H54 (cell line): Measurements from ENCODE around the gene FFAR3.

Source experiments
- DNase-seq: peaks from one replicate; pipeline ENCODE4 v3.0.0; 2011; ENCODE audit warnings: low spot score, mixed read lengths; ENCODE audit not compliant: insufficient read length
- FAIRE-seq: peaks from 3 replicates; lab custom pipeline; 2011; peaks lifted over from hg19 to GRCh38; lab: Jason Lieb, UNC
- POLR2A ChIP-seq: IDR thresholded peaks from 2 replicates; pipeline ENCODE4 v1.6.1; 2011; ENCODE audit warnings: low read depth, mild to moderate bottlenecking, low read length

The FFAR3 gene

GRCh38 chr19:35357867-35358573 lies at the start of gene FFAR3:
Gene FFAR3, plus strand, starts transcription at chr19:35358460. Its CDS starts 431 bp downstream, at chr19:35358891.
- no peak for DNase-seq
- TF ChIP-seq POLR2A = no peak
- no peak for FAIRE-seq

- no peak for TF ChIP-seq POLR2A
- DNase-seq = no peak
- FAIRE-seq = no peak
Measured at GRCh38 chr19:35308910-35309309, 49.4 kb upstream of the FFAR3 start.

- no peak for FAIRE-seq
- no peak for TF ChIP-seq POLR2A
Measured at GRCh38 chr19:35309481-35310279, 48.6 kb upstream of the FFAR3 start.

GRCh38 chr19:35310331-35310730 lies 47.9 kb upstream of the FFAR3 start:
- FAIRE-seq (no peak), DNase-seq (no peak)
- TF ChIP-seq POLR2A = no peak

More at GRCh38 chr19:35309481-35310279, 48.6 kb upstream of the FFAR3 start:
- DNase-seq = no peak

- DNase-seq (no peak), FAIRE-seq (no peak)
- TF ChIP-seq POLR2A = no peak
Measured at GRCh38 chr19:35310811-35311465, 47.3 kb upstream of the FFAR3 start.

GRCh38 chr19:35311901-35312665 lies 46.2 kb upstream of the FFAR3 start:
- FAIRE-seq (no peak), DNase-seq (no peak)
- TF ChIP-seq POLR2A = no peak

GRCh38 chr19:35313587-35313986 lies 44.7 kb upstream of the FFAR3 start:
- no peak for FAIRE-seq
- DNase-seq = no peak
- TF ChIP-seq POLR2A = no peak

GRCh38 chr19:35314031-35314430 lies 44.2 kb upstream of the FFAR3 start:
- no peak for DNase-seq
- no peak for FAIRE-seq
- no peak for TF ChIP-seq POLR2A

- FAIRE-seq (no peak), DNase-seq (no peak)
- TF ChIP-seq POLR2A = no peak
Measured at GRCh38 chr19:35314858-35315470, 43.3 kb upstream of the FFAR3 start.

- DNase-seq (no peak), FAIRE-seq (no peak)
- TF ChIP-seq POLR2A = no peak
Measured at GRCh38 chr19:35315883-35316282, 42.4 kb upstream of the FFAR3 start.

GRCh38 chr19:35316560-35316959 lies 41.7 kb upstream of the FFAR3 start:
- DNase-seq = no peak
- TF ChIP-seq POLR2A = no peak
- no peak for FAIRE-seq

- no peak for DNase-seq
- no peak for TF ChIP-seq POLR2A
Measured at GRCh38 chr19:35317464-35318043, 40.7 kb upstream of the FFAR3 start.

More at GRCh38 chr19:35317464-35318043, 40.7 kb upstream of the FFAR3 start:
- FAIRE-seq = no peak
